CD14-positive monocyte (primary cell): ENCODE results near the gene PHLPP1. TPM values are rescaled to one million over a fixed set of nuclear protein-coding genes. Genes with fewer than 3 reads are reported as not detected.

Experiments
- DNase-seq, 3 donors: peaks; one replicate each; pipeline ENCODE4 v3.0.0-alpha.2; 2011 to 2022
- H2AFZ ChIP-seq: 2 replicates; pipeline ENCODE4 v1.6.0; 2012; ENCODE audit warnings: mild to moderate bottlenecking, low read depth, low read length, inconsistent platforms; ENCODE audit not compliant: insufficient read depth, poor library complexity, severe bottlenecking
- H3K27ac ChIP-seq, 2 donors: 1 replicate in 1 of 2; 2 replicates in 1 of 2; pipeline ENCODE4 v1.5.1; 2012 to 2013; ENCODE audit warnings: low read length in 2 of 2, control low read depth in 1 of 2, inconsistent platforms in 1 of 2, low read depth in 1 of 2, mild to moderate bottlenecking in 1 of 2
- H3K27me3 ChIP-seq, 2 donors: one replicate each; pipeline versions ENCODE4 v1.6.0 to v1.6.1; 2011 to 2013; ENCODE audit warnings: low read length in 2 of 2; ENCODE audit not compliant: control insufficient read depth in 2 of 2, insufficient read depth in 2 of 2
- H3K36me3 ChIP-seq, 2 donors: replicated peaks in 1 of 2; 1 replicate in 1 of 2; 2 replicates in 1 of 2; pipeline versions ENCODE4 v1.5.1 to v1.6.1; 2012 to 2013; ENCODE audit warnings: low read length in 2 of 2, control low read depth in 1 of 2, inconsistent platforms in 1 of 2, mild to moderate bottlenecking in 1 of 2; ENCODE audit not compliant: insufficient read depth in 2 of 2, control insufficient read depth in 1 of 2
- H3K4me1 ChIP-seq, 2 donors: 1 replicate in 1 of 2; 2 replicates in 1 of 2; pipeline versions ENCODE4 v1.5.1 to v1.6.1; 2012 to 2013; ENCODE audit warnings: low read length in 2 of 2, control low read depth in 1 of 2, inconsistent platforms in 1 of 2, mild to moderate bottlenecking in 1 of 2, moderate library complexity in 1 of 2; ENCODE audit not compliant: insufficient read depth in 2 of 2, control insufficient read depth in 1 of 2
- H3K4me2 ChIP-seq: replicated peaks from 2 replicates; pipeline ENCODE3; 2012; ENCODE audit warnings: low read length, moderate library complexity, mild to moderate bottlenecking; ENCODE audit not compliant: poor library complexity, severe bottlenecking; ENCODE audit errors: extremely low read depth
- H3K4me3 ChIP-seq, 3 experiments: fragments of 200-600 bp in 1 of 3; sonication (generic) in 1 of 3; replicated peaks in 1 of 3; 1 replicate in 2 of 3; 2 replicates in 1 of 3; pipeline ENCODE4 v1.5.1; 2011 to 2013; ENCODE audit warnings: low read length in 3 of 3, mild to moderate bottlenecking in 3 of 3, control low read depth in 2 of 3, low read depth in 2 of 3, inconsistent platforms in 1 of 3, moderate library complexity in 1 of 3
- H3K79me2 ChIP-seq: 2 replicates; pipeline ENCODE4 v1.6.0; 2012; ENCODE audit warnings: mild to moderate bottlenecking, control low read depth, inconsistent platforms, low read length, moderate library complexity; ENCODE audit not compliant: insufficient read depth
- H3K9ac ChIP-seq: 2 replicates; pipeline ENCODE4 v1.6.0; 2017; ENCODE audit warnings: low read length, mild to moderate bottlenecking; ENCODE audit not compliant: insufficient read depth, poor library complexity, severe bottlenecking
- H3K9me3 ChIP-seq, 2 donors: replicated peaks in 1 of 2; 1 replicate in 1 of 2; 2 replicates in 1 of 2; pipeline versions ENCODE4 v1.5.1 to v1.6.1; 2012 to 2013; ENCODE audit warnings: low read length in 2 of 2, control low read depth in 1 of 2; ENCODE audit not compliant: control insufficient read depth in 1 of 2, insufficient read depth in 1 of 2
- H4K20me1 ChIP-seq: 2 replicates; pipeline ENCODE4 v1.6.0; 2012; ENCODE audit warnings: mild to moderate bottlenecking, low read length, control low read depth, moderate library complexity; ENCODE audit not compliant: insufficient read depth
- H3K27ac Mint-ChIP-seq, 7 donors: one replicate each; pipeline ENCODE4 v1.8.0; 2020; ENCODE audit warnings: mild to moderate bottlenecking in 7 of 7, mixed read lengths in 7 of 7, moderate library complexity in 6 of 7, inconsistent platforms in 2 of 7
- H3K27me3 Mint-ChIP-seq, 3 donors: one replicate each; pipeline ENCODE4 v1.8.0; 2021 to 2022; ENCODE audit warnings: low read depth in 3 of 3, mild to moderate bottlenecking in 3 of 3, mixed read lengths in 3 of 3, moderate library complexity in 3 of 3, inconsistent platforms in 1 of 3
- H3K36me3 Mint-ChIP-seq, 2 donors: one replicate each; pipeline ENCODE4 v1.8.0; 2020; ENCODE audit warnings: mixed read lengths in 2 of 2, inconsistent platforms in 1 of 2, mild to moderate bottlenecking in 1 of 2
- H3K4me1 Mint-ChIP-seq: one replicate; pipeline ENCODE4 v1.8.0; 2020; ENCODE audit warnings: mild to moderate bottlenecking, mixed read lengths
- H3K4me3 Mint-ChIP-seq, 2 donors: one replicate each; pipeline ENCODE4 v1.8.0; 2020; ENCODE audit warnings: mild to moderate bottlenecking in 2 of 2, mixed read lengths in 2 of 2, moderate library complexity in 1 of 2
- H3K9me3 Mint-ChIP-seq, 7 donors: one replicate each; pipeline ENCODE4 v1.8.0; 2020 to 2022; ENCODE audit warnings: mixed read lengths in 7 of 7, mild to moderate bottlenecking in 6 of 7, moderate library complexity in 6 of 7, inconsistent platforms in 2 of 7
- WGBS: methylation state at CpG from one replicate; pipeline ENCODE4 v1.1.5; 2013; ENCODE audit warnings: missing lambda C conversion rate; ENCODE audit not compliant: insufficient coverage; 5-methylcytosine and 5-hydroxymethylcytosine counted together
- intact Hi-C, 2 donors: fragments of 100-400 bp; cut with micrococcal nuclease; formaldehyde crosslinking; loops; one replicate each; pipeline versions ENCODE4 v1.15.0 to v1.15.1; 2023
- polyA plus RNA-seq, 3 donors: library from polyadenylated mRNA; depleted of rRNA in 1 of 3; unstranded in 2 of 3; stranded (reverse) in 1 of 3; fragments of 300-500 nt in 2 of 3; fragments of >200 nt in 1 of 3; fragmentation: Illumina TruSeq in 2 of 3; gene quantifications; 1 replicate in 2 of 3; 2 replicates in 1 of 3; pipeline ENCODE4 v1.2.3, GENCODE V29; 2012 to 2021
- TF ChIP-seq, protein P1 (sequence below): fragments of 200-600 bp; IDR thresholded peaks from one replicate; pipeline ENCODE4 v1.8.0; 2022; ENCODE audit warnings: antibody characterized with exemption, mild to moderate bottlenecking

PHLPP1 gene
- polyA plus RNA-seq, 3 donors: 0.04 to 2.0 (median 0.55) TPM

GRCh38 chr18:62979900-62980299, 264.6 kb downstream of the PHLPP1 start:
- TF ChIP-seq, protein P1, sequence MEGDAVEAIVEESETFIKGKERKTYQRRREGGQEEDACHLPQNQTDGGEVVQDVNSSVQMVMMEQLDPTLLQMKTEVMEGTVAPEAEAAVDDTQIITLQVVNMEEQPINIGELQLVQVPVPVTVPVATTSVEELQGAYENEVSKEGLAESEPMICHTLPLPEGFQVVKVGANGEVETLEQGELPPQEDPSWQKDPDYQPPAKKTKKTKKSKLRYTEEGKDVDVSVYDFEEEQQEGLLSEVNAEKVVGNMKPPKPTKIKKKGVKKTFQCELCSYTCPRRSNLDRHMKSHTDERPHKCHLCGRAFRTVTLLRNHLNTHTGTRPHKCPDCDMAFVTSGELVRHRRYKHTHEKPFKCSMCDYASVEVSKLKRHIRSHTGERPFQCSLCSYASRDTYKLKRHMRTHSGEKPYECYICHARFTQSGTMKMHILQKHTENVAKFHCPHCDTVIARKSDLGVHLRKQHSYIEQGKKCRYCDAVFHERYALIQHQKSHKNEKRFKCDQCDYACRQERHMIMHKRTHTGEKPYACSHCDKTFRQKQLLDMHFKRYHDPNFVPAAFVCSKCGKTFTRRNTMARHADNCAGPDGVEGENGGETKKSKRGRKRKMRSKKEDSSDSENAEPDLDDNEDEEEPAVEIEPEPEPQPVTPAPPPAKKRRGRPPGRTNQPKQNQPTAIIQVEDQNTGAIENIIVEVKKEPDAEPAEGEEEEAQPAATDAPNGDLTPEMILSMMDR: no peak
- Mint-ChIP-seq H3K27ac (peak overlapping the region in 3 of 7 donors; percentile 41 to 54 (median 48)), H3K36me3 (peaks cover 11 to 18% of the 10 kb centered on the region in 2 donors), H3K27me3 (peaks cover 0 to 3% (median 0%) of the 10 kb centered on the region in 3 donors), H3K4me3 (no peak overlapping the region), H3K4me1 (peaks cover 65% of the 10 kb centered on the region), H3K9me3 (no peaks in the 10 kb centered on the region)
- no peaks in the 10 kb centered on the region for H3K9me3 ChIP-seq
- H3K4me2 ChIP-seq: no peak overlapping the region
- H3K27me3 ChIP-seq: no peaks in the 10 kb centered on the region
- no peak for DNase-seq
- H3K79me2 ChIP-seq: no peaks in the 10 kb centered on the region
- no peaks in the 10 kb centered on the region for H4K20me1 ChIP-seq
- H3K4me1 ChIP-seq: peaks cover 42 to 54% of the 10 kb centered on the region in 2 donors
- no peak overlapping the region for H2AFZ ChIP-seq
- no peak overlapping the region for H3K27ac ChIP-seq
- intact Hi-C loops: loop anchor here (10.0 kb wide), 2 partner anchors 265 to 345 kb away; partner anchors contain the start of gene PHLPP1 (in 1 of the 2)
- H3K4me3 ChIP-seq: no peak overlapping the region
- peaks cover 0 to 12% of the 10 kb centered on the region in 2 donors for H3K36me3 ChIP-seq
- 83% methylated on average over 1 of the region's 4 CpGs for WGBS
- H3K9ac ChIP-seq: no peak overlapping the region

DNA sequence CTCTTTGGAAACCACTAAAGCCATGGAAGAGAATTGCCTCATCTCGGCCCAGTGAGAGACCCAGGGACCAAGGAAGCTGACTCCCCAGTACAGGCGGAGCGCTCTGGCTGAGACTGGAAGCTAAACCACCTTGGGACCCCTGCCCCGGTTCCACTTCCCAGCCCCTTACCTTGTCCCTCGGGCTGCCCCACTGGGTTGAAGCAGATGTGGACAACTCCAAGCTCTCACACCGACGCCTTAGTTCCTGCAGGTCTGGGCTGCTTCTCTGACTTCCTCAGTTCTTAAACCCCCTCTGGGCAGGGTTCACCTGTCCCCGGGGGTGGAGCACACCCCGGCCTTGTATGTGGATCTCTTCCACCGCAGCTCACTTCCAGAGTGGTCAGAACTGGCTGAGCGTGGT, 266.2 kb downstream of the PHLPP1 start:
- Histone ChIP-seq H3K4me2 (peak overlapping the region; percentile 8), H3K27me3 (no peaks in the 10 kb centered on the region), H3K9me3 (no peaks in the 10 kb centered on the region), H2AFZ (peak overlapping the region; percentile 76), H3K4me3 (no peak overlapping the region), H3K27ac (peak overlapping the region in 1 of 2 donors; percentile 17), H3K36me3 (no peaks in the 10 kb centered on the region), H3K4me1 (peaks cover 42 to 48% of the 10 kb centered on the region in 2 donors), H3K79me2 (no peaks in the 10 kb centered on the region), H3K9ac (no peak overlapping the region), H4K20me1 (no peaks in the 10 kb centered on the region)
- H3K4me1 Mint-ChIP-seq: peaks cover 58% of the 10 kb centered on the region
- H3K36me3 Mint-ChIP-seq: peaks cover 5 to 9% of the 10 kb centered on the region in 2 donors
- no peak overlapping the region for H3K4me3 Mint-ChIP-seq
- no peak for DNase-seq
- peaks cover 0 to 1% (median 0%) of the 10 kb centered on the region in 7 donors for H3K9me3 Mint-ChIP-seq
- H3K27ac Mint-ChIP-seq: peak overlapping the region in 2 of 7 donors; percentile 30 to 60
- intact Hi-C loops: loop anchor here (10.0 kb wide), 2 partner anchors 267 to 347 kb away; partner anchors contain the start of gene PHLPP1 (in 1 of the 2)
- WGBS: 64% methylated on average over 7 of the region's 11 CpGs
- TF ChIP-seq, protein P1: no peak
- H3K27me3 Mint-ChIP-seq: no peaks in the 10 kb centered on the region
